Ishikawa (cell line): Measurements from ENCODE around the gene OGT.

Source experiments
- CEBPB ChIP-seq: IDR thresholded peaks from 2 replicates; pipeline ENCODE4 v1.6.1; 2012
- CREB1 ChIP-seq: IDR thresholded peaks from 2 replicates; pipeline ENCODE4 v1.6.1; 2012; ENCODE audit warnings: low read depth
- EP300 ChIP-seq: IDR thresholded peaks from 2 replicates; pipeline ENCODE4 v1.6.1; 2012; ENCODE audit warnings: borderline replicate concordance
- NFIC ChIP-seq: IDR thresholded peaks from 2 replicates; pipeline ENCODE4 v1.6.1; 2012
- RAD21 ChIP-seq: IDR thresholded peaks from 2 replicates; pipeline ENCODE4 v1.6.1; 2012; ENCODE audit warnings: low read depth
- REST ChIP-seq: IDR thresholded peaks from 2 replicates; pipeline ENCODE4 v1.6.1; 2012; ENCODE audit warnings: low read depth, mild to moderate bottlenecking
- TAF1 ChIP-seq: IDR thresholded peaks from 2 replicates; pipeline ENCODE4 v1.6.1; 2012; ENCODE audit warnings: low read depth, mild to moderate bottlenecking
- TCF12 ChIP-seq: IDR thresholded peaks from 2 replicates; pipeline ENCODE4 v1.6.1; 2012; ENCODE audit warnings: low read depth
- TEAD4 ChIP-seq: IDR thresholded peaks from 2 replicates; pipeline ENCODE4 v1.6.1; 2012
- USF1 ChIP-seq: IDR thresholded peaks from 2 replicates; pipeline ENCODE4 v1.6.1; 2012
- YY1 ChIP-seq: IDR thresholded peaks from 2 replicates; pipeline ENCODE4 v1.6.1; 2012; ENCODE audit warnings: low read depth
- ZBTB7A ChIP-seq: IDR thresholded peaks from 2 replicates; pipeline ENCODE4 v1.6.1; 2012; ENCODE audit warnings: low read depth
- TF ChIP-seq, protein P1 (sequence below): IDR thresholded peaks from 2 replicates; pipeline ENCODE4 v1.6.1; 2012

GRCh38 chrX:71581210-71581609, 48.3 kb downstream of the OGT start:
- no peak for TF ChIP-seq RAD21
- no peak for TF ChIP-seq TAF1
- no peak for TF ChIP-seq CREB1
- TF ChIP-seq, protein P1, sequence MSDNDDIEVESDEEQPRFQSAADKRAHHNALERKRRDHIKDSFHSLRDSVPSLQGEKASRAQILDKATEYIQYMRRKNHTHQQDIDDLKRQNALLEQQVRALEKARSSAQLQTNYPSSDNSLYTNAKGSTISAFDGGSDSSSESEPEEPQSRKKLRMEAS, result no peak
- TF ChIP-seq YY1, result no peak
- no peak for TF ChIP-seq NFIC
- TF ChIP-seq TCF12, result no peak
- no peak for TF ChIP-seq TEAD4
- TF ChIP-seq REST, result no peak
- TF ChIP-seq EP300, result no peak
- TF ChIP-seq USF1, result no peak
- TF ChIP-seq CEBPB, result no peak
- TF ChIP-seq ZBTB7A, result no peak
